GM04503 (cell line): ENCODE measurements around the gene SUCLA2.
A peak's percentile ranks its signal among the peaks of the same experiment; 100 is the strongest.
"Not testable (repeated sequence)": the region's sequence is repeated elsewhere in the genome, so short reads cannot be mapped to it uniquely, and the experiment has no call there.

ENCODE experiments used
- DNase-seq: peaks from one replicate; pipeline ENCODE4 v3.0.0-alpha.2; 2012; ENCODE audit warnings: low read depth

The SUCLA2 gene

DNA sequence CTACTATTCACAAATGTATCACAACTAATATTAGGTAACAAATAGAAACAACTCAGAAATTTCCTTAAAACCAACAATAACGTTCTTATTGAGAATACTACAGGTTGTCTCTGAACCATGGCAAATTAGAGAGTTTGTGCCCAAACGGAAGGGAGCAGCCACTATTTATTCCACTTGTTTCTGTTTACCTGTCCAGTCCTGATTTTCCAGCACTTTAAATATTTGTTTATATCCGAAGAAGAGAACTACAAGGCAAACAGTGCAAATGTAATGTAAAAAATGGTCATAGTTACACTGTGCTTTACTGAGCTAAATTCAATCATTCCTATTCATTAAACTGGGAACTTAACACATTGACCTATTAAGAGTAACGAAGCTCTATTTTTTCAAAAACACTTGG is 9.2 kb downstream of the SUCLA2 start:
- no peak for DNase-seq

DNA sequence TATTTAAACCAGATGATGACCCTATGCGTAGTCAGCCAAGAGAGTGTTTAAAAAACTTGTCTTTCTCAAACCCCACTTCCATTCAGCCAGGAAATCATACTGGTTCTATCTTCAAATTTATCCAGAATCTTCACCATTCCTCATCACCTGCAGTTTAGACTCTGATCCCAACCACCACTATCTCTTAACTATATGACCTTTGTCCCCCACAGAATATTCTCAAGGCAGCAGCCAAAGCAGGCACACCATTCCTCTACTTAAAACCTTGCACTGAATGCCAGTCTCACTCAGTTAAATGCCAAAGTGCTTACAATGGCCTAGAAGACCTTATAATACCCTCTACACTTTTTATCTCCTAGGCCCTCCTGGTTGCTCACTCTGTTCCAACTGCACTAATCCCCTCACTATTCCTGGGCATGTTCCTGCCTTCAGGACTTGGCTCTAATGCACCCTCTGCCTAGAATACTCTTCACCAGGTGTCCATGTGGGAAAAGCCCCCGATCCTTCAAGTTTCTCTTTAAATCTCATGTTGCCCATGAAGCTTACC is 10.1 kb downstream of the SUCLA2 start:
- DNase-seq, result no peak

DNA sequence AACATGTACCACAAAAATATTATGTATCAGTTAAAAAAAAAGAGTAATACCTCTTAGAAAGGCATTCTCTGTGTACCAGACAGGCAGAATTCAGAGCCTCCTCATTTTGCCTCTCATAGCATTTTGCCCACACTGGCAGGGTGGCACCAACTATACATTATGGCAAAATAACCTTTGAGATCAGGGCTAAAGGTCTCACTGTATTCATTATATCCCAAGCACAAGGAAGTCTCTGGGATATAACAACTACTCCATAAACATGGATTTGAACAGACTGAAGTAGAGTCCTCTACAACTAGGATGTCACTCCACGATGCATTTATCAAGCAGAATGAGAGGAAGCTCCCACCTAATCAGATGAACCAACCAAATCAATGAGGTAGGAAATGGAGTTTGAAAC is 10.6 kb downstream of the SUCLA2 start:
- DNase-seq, result no peak

DNA sequence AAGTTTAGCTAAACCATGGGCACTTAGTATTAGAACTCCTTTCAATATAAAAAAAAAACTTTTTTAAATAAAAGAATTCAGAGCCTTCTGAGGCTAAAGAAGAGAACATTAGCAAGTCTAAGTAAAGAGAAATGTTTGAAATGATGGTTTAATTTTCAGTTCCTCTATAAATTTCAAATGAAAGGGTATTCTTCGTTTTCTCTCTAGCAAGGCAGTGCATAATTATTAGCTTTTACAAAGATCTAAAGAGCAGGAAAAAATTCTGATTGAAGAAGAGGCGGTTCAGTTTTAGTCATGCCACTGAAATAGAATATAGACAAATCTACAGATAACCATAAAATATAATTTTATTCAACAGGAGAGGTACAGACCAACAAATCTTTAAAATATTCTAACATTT is 18.0 kb downstream of the SUCLA2 start:
- no peak for DNase-seq

DNA sequence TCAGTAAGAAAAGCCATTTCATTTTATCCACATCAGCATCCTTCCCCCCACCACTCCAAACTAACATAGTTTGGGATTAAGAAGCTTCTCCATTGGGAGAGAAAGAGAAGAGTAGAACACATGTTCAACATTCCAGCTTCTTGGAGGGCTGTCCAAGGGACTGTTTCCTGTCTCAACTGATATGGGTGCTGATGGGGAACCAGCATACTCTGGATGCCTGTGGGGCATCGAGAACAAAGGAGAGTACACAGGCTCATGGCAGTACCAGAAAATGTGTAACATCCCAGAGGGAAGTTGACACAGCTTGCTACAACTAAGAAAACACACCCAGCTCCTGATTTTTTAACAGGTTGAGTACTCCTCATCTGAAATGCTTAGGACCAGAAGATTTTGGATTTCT is 24.7 kb downstream of the SUCLA2 start:
- no peak for DNase-seq

DNA sequence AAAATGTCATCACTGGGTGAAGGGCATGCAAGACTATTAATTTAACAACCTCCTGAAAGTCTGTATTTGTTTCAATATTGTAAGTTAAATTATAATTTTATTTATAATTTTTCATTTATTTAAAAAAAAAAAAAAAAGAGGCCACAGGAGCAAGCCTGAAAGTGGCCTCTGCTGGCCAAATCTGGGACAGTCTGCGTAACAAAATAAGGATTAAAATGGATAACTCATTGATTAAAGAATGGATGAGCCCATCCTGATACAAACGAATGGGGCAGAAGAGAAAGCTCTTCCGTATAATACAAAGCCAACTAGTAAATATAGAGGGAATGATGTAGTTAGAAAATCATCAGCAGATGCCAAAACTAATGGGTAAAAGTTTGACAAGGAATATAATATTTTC is 36.2 kb downstream of the SUCLA2 start:
- DNase-seq, result no peak

DNA sequence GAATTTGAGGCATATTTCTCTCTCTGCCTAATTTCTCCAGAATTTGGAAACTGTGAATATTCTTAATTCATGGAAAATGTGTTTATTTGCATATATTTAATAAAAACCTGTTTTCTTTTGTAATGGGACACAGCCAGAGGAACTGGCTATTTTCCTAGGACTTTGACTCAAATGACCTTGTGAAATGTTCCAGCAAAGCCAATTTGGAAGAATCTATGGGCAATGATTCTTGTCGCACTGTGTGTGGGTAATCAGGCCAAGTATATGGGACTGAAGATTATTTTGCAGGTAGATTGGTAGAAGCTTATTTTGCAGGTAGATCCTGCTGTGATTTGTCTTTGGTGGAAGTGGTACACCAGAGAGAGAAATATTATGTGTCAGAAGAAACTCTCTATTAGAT is 38.8 kb downstream of the SUCLA2 start:
- DNase-seq, result no peak

DNA sequence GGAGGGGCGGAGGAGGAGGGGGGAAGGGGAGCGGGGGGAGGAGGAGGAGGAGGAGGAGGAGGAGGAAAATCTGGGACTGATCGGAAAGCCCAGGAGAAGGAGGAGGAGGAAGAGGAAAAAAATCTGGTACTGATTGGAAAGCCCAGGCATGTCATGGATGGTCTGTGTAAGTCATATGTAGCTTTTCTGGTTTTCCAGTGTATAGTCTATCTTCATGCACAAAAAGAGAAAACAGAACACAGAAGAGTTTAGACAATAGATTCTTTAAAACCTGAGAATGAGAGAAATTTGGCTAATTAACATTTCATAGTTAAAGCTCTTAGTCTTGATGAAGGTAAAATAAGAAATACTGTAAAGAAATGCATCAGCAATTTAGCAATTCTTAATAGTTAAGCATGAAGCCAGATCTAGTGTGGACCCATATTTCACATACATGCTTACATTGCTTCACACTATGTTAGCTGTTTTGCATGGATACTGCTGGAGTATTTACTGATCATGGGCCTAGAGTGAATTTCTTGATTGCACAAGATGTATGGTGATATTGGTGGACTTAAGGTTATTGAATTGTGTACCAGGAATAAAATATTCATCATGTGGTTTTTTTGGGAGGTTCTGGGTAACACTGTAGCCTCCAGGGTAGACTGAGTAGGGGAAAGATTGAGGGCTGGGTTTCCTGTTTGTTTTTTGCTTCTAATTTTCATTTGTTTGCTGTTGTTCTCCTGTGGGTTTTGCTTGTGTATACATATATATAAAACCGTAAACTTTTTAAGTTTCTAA is 41.4 kb downstream of the SUCLA2 start:
- DNase-seq, result no peak

DNA sequence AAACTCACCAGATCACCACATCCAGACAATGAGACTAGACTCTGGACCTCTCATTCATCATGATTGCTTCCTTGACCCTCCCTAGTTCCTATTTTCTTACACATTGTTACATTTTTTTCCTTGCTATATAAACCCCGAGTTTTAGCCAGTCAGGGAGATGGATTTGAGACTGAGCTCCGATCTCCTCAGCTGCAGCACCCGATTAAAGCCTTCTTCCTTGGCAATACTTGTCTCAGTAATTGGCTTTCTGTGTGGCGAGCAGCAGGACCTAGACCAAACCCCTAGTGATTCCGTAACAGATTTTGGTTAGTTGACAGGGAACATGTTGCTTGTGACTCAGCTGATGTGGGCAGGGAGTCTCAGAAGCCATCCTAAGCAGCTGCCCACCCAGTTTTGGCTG is 44.0 kb downstream of the SUCLA2 start:
- DNase-seq, result no peak

DNA sequence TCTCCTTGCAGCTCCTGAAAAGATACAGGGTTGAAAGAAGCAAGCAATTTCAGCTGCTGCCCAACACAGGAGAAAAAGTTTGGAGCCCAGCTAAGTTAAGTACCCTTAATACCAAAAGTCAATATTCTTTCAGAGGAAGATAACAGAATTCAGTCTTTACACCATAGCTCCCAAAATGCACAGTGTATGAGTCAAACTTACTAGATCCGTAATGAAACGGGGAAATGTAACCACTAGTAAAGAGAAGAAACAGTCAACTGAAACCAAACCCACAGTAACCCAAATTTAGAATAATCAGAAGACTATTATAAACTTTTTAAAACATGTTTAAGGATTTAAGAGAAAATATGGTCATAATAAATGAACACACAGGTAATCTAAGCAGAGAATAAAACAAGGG is 45.2 kb downstream of the SUCLA2 start:
- no peak for DNase-seq

DNA sequence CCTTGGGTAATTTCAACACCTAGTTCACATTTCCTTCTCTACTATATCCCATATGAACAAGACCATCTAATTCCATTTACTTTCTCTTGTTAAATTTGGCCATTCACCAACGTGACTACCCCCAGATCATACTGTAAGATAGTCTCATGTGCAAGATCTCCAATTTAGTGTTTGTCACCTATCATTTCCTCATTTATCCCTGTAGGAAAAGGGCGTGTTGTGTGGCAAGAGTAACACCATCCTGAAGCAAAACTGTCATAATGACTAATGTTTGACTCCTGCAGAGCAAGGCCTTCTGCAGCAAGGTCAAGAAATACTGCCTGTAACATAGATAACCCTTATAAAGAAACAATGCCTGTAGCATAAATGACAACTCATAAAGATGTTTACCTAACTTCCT is 51.3 kb downstream of the SUCLA2 start:
- no peak for DNase-seq

DNA sequence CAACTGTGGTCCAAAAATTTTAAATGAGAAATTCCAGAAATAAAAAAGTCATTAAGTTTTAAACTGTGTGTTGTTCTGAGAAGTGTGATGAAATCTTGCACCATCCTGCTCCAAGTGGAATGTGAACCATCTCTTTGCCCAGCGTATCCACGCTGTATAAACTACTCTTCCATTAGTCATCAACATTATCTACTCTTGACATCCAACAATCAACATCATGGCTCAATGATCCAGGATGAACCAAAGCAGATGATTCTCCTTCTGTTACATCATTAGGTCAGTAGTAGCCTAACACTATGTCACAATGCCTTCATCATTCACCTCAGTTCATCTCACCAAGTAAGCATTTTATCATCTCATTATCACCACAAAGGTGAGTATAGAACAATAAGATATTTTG is 55.3 kb downstream of the SUCLA2 start:
- DNase-seq, result no peak

DNA sequence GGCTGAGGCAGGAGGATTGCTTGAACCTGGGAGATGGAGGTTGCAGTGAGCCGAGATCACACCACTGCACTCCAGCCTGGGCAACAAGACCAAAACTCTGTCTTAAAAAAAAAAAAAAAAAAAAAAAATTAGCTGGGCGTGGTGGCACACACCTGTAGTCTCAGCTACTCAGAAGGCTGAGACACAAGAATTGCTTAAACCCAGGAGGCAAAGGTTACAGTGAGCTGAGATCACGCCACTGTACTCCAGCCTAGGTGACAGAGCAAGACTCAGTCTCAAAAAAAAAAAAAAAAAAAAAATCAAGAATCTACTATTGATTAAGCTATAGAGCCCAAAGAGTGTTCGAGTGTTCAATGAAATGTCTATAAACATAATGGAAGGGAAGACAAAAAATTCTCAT is 55.9 kb downstream of the SUCLA2 start:
- not testable (repeated sequence) for DNase-seq

DNA sequence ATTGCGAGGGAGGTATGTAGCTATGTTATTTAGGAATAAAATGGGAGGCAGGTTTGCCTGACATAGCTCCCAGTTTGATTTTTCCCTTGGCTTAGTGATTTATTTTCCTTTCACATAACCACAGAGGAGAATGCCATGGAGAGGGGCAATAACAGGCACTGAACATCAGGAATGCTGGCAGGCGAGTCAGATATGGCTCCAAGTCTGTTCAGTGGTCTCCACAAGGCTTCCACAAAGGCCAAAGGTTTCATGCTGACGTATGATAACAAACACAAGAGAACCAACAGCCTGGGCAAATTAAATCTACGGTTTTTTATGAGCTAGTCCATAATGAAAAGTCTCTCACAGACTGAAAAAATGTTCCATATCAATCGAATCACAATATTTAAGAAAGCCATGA is 66.7 kb downstream of the SUCLA2 start:
- no peak for DNase-seq

DNA sequence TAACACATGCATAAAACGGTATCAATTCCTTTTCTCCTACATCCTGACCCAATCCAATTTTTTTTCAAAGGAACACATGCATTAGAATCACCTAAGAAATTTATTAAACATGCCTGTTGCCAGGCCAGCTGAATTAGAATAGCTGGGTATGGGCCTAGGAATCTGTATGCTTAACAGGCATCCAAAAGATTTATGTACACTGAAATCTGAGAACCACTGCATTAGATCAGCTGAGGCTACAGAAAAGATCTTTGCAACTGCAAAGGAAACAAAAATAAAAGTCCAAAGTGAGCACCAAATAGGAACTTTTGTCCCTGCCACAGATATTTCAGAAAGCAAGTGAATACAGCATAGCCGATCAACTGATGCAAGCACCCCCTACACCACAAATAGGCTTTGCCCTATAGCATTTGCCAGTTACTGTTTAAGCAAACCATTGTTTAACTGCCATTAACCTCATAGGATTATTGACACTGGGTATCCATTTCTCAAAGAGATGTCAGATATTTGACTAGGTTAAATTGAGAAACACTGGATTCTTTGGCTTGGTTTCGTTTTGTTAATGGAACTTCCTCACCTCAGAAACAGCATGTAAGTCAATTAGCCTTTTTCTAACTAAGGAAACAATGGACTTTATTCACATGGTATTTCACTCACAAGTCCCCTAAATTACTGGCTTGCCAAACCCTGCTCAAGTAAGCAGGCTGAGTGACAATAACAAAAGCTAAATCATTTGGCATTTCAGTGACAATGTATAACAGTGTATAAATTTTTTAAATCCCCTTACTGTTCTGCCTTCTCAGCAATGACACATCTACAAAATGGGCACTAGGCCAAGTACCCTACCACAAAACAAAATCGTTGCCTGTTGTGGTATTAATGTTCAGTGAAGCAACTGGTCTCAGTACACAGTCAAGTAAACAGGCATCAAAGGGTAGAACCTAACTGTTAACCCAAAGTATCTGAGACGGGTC is 67.8 kb downstream of the SUCLA2 start:
- no peak for DNase-seq

DNA sequence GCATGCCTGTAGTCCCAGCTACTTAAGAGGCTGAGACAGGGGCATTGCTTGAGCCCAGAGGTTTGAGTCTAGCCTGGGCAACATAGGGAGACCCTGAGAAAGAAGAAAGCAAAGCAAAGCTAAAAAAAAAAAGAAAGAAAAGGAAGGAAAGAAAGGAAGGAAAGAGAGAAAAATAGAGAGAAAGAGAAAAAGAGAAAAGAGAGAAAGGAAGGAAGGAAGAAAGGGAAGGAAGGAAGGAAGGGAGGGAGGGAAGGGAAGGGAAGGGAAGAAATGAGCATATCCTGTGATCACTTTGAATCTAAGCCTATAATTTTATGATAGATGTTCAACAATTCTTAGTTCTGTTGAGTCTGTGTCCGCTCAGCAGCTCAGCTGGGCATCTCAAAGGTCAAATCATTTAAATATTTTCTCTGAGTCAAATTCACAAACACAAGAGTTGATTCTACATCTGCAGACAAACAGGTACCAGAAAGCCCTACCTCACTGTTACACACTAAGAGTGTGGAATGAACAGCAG is 70.4 kb downstream of the SUCLA2 start:
- no peak for DNase-seq

DNA sequence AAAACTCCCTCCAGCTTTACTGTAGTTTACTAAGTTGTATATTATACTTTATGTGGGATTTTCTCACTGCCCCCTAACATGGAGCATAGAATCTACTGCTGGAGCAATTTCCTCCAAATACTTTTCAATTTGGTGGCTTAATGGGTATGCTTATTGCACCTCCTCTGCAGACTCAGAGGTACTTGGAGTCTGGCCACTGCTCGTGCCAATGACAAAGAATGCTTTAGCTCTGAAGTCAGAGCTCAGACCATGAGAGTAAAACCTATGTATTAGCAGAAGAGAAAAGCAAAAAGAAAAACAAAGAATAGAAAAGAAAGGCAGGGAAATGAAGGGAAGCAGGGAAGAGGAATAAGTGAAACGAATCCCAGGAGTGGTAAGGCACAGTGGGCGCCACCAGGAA is 71.9 kb downstream of the SUCLA2 start:
- peak; percentile 21 for DNase-seq

DNA sequence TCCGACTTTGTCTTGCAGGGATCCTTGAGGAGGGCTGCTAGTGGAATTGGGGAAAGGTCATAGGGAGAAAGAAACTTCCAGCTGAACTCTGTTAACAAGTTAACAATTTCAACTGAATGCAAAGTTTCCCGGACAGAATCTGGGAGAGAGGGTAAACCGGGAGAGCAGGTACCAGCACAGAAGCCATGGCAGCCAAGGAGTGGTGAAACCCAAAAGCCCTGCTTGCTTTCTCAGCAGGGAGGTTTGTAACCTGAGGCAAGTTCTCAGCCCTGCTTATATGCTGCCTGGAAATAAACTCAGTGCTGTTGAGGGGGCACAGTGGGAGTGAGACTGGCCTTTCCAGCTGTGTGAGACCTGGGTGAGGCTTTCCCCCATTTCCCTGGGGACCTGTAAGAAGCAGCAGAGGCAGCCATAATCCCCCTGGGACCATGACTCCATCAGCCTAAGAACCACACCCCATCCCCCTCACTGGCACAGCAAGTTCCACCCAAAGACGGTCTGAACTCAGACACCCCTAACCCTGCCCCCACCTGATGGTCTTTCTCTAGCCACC is 84.0 kb downstream of the SUCLA2 start:
- DNase-seq, result no peak

DNA sequence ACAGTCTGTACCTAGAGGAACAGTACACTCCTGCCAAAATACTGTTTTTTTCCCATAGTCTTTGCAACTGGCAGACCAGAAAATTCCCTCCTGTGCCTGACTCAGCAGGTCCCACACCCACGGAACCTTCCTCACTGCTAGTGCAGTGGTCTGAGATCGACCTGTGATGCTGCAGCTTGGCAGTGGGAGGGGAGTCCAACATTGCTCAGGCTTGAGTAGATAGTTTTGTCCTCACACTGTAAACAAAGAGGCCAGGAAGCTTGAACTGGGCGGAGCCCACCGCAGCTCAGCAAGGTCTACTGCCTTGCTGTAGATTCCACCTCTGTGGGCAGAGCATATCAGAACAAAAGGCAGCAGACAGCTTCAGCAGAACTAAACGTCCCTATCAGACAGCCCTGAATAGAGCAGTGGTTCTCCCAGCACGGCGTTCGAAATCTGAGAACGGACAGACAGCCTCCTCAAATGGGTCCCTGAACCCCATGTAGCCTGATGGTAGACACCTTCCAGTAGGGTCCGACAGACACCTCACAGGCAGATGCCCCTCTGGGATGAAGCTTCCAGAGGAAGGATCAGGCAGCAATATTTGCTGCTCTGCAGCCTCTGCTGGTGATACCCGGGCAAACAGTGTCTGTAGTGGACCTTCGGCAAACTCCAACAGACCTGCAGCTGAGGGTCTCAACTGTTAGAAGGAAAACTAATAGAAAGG is 92.7 kb downstream of the SUCLA2 start:
- DNase-seq, result no peak

DNA sequence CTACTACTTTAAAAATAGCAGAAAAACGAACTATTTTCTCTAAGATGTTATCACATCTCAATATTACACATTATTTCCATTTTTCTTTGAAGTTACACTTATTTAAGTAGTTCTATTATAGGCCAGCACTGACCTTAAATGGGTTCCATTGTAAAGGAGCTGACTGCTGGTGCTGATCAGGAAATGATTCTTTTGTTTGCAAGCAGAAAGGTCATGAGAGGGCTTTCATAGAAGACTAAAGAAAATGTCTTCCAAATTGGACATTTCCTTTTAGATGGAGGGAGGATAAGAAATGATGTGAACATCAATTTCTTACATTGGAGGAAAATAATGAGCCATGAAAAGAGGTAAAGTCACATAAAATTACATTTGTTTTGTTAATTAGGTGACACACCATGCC is 96.2 kb downstream of the SUCLA2 start:
- DNase-seq, result no peak

DNA sequence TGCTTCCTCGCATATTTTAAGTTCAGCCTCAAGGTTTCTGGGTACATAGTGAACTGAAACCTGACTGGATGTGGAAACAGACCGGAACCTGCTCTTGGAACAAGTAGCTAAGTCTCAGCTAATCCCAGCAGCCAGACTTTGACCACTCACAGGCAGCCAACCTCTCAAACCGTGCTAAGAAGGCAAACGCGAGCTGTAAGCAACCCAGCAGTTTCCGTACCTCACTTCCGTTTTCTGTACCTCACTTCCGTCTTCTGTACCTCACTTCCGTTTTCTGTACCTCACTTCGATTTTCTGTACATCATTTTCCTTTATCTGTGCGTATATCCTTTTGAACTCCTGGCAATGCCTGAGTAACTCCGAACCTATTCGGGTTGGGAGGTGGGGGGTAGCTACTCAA is 96.8 kb downstream of the SUCLA2 start:
- DNase-seq, result no peak

DNA sequence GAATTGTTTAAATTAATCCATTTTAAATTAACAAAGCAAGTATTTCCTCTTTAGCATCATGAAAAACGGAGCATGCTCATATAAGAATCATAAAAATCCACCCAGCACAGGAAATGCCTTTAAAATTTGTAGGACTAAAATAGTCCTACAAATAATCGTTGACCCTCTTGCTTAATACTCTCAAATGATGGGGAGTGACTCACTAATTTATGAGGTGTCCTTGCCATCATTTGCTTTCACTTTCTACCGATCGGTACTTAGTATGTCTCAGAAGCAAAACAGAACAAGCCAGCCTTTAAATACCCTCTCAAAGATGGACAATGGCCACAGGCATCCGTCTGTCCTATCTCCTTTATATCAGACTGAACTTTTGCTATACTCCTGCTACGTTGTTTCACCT is 97.2 kb downstream of the SUCLA2 start:
- peak; percentile 22 for DNase-seq
